ENCODE measurements around the gene RABAC1. TPM values are rescaled to one million over a fixed set of nuclear protein-coding genes. Genes with fewer than 3 reads are reported as not detected.
"Not testable (repeated sequence)": the region's sequence is repeated elsewhere in the genome, so short reads cannot be mapped to it uniquely, and the experiment has no call there.

Gene RABAC1
- polyA plus RNA-seq, 1 donor (not counting 4 experiments of a cell fraction or from before 2014, with no cell fraction given), result 107 TPM

- peak; percentile 42 for TF ChIP-seq EZH2 (IDR thresholded peaks at IDR 0.05; ENCODE audit: low read length)
- TF ChIP-seq, protein P1, sequence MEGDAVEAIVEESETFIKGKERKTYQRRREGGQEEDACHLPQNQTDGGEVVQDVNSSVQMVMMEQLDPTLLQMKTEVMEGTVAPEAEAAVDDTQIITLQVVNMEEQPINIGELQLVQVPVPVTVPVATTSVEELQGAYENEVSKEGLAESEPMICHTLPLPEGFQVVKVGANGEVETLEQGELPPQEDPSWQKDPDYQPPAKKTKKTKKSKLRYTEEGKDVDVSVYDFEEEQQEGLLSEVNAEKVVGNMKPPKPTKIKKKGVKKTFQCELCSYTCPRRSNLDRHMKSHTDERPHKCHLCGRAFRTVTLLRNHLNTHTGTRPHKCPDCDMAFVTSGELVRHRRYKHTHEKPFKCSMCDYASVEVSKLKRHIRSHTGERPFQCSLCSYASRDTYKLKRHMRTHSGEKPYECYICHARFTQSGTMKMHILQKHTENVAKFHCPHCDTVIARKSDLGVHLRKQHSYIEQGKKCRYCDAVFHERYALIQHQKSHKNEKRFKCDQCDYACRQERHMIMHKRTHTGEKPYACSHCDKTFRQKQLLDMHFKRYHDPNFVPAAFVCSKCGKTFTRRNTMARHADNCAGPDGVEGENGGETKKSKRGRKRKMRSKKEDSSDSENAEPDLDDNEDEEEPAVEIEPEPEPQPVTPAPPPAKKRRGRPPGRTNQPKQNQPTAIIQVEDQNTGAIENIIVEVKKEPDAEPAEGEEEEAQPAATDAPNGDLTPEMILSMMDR (optimal IDR thresholded peaks at IDR 0.05 in 1 of 3, IDR thresholded peaks at IDR 0.05 in 1 of 3, conservative IDR thresholded peaks at IDR 0.05 in 1 of 3; ENCODE audit: extremely low read depth in 1 of 3, insufficient read depth in 2 of 3, low read length in 3 of 3), result no peak
- H2AFZ ChIP-seq (ENCODE audit: control insufficient read depth, low read length), result no peak within 1 kb of the TSS
Observed at GRCh38 chr19:41993612-41994483, 34.7 kb upstream of the RABAC1 start, which contains the start of gene ATP1A3. Gene ATP1A3 (minus strand): TSS chr19:41994230. CDS start chr19:41994076, 154 bp downstream.

GRCh38 chr19:41991925-41992569 lies 32.9 kb upstream of the RABAC1 start:
- H3K9ac ChIP-seq (ENCODE audit: control insufficient read depth, extremely low read depth, insufficient read depth, low read length); H3K4me3 ChIP-seq (ENCODE audit: control insufficient read depth in 2 of 3, extremely low read depth in 1 of 3, insufficient read depth in 2 of 3, low read depth in 1 of 3, low read length in 3 of 3); H3K4me1 ChIP-seq (ENCODE audit: control insufficient read depth, extremely low read depth, insufficient read depth, low read length); H3K4me2 ChIP-seq (ENCODE audit: control insufficient read depth, extremely low read depth, insufficient read depth, low read depth, low read length); H3K9me3 ChIP-seq (ENCODE audit: control insufficient read depth, low read depth, low read length); H3K36me3 ChIP-seq (ENCODE audit: control insufficient read depth in 2 of 2, extremely low read depth in 1 of 2, insufficient read depth in 2 of 2, low read length in 2 of 2); H3K9me1 ChIP-seq (ENCODE audit: control insufficient read depth, extremely low read depth, insufficient read depth, low read length); H3K27ac ChIP-seq (ENCODE audit: control insufficient read depth, insufficient read depth, low read length); H2AFZ ChIP-seq (ENCODE audit: control insufficient read depth, low read length); DNase-seq (ENCODE audit: low read depth, low spot score); dilution Hi-C loops (cut with MboI; ENCODE audit: extremely low pct_ligation_motif_present, low sequenced_read_pairs); FAIRE-seq; H3K79me2 ChIP-seq (ENCODE audit: control insufficient read depth, insufficient read depth, low read length); H4K20me1 ChIP-seq (ENCODE audit: control insufficient read depth, extremely low read depth, insufficient read depth, low read length): not testable (repeated sequence)
- H3K27me3 ChIP-seq (ENCODE audit: control insufficient read depth, extremely low read depth, insufficient read depth, low read length), result peaks cover 39% of the 10 kb centered on the region

More at GRCh38 chr19:41993612-41994483, 34.7 kb upstream of the RABAC1 start, which contains the start of gene ATP1A3:
- H3K4me2 ChIP-seq (ENCODE audit: control insufficient read depth, extremely low read depth, insufficient read depth, low read depth, low read length), result peak within 1 kb of the TSS; percentile 9
- H3K9me1 ChIP-seq (ENCODE audit: control insufficient read depth, extremely low read depth, insufficient read depth, low read length), result no peaks in the 10 kb centered on the region
- FAIRE-seq, result no peak
- DNase-seq (ENCODE audit: low read depth, low spot score), result no peak
- H3K4me3 ChIP-seq (ENCODE audit: control insufficient read depth in 2 of 3, extremely low read depth in 1 of 3, insufficient read depth in 2 of 3, low read depth in 1 of 3, low read length in 3 of 3), result peak within 1 kb of the TSS; percentile 27 to 46 (median 35)
- no peak within 1 kb of the TSS for H3K27ac ChIP-seq (ENCODE audit: control insufficient read depth, insufficient read depth, low read length)
- no peaks in the 10 kb centered on the region for H3K9me3 ChIP-seq (ENCODE audit: control insufficient read depth, low read depth, low read length)
- no peaks in the 10 kb centered on the region for H3K79me2 ChIP-seq (ENCODE audit: control insufficient read depth, insufficient read depth, low read length)
- dilution Hi-C loops (cut with MboI; ENCODE audit: extremely low pct_ligation_motif_present, low sequenced_read_pairs), result no loop called here
- H3K27me3 ChIP-seq (ENCODE audit: control insufficient read depth, extremely low read depth, insufficient read depth, low read length), result peaks cover 57% of the 10 kb centered on the region
- no peaks in the 10 kb centered on the region for H3K36me3 ChIP-seq (ENCODE audit: control insufficient read depth in 2 of 2, extremely low read depth in 1 of 2, insufficient read depth in 2 of 2, low read length in 2 of 2)
- no peak within 1 kb of the TSS for H3K9ac ChIP-seq (ENCODE audit: control insufficient read depth, extremely low read depth, insufficient read depth, low read length)
- no peaks in the 10 kb centered on the region for H3K4me1 ChIP-seq (ENCODE audit: control insufficient read depth, extremely low read depth, insufficient read depth, low read length)
- H4K20me1 ChIP-seq (ENCODE audit: control insufficient read depth, extremely low read depth, insufficient read depth, low read length), result no peaks in the 10 kb centered on the region

Data from keratinocyte (primary cell).